GM18517 (cell line): Measurements from ENCODE around the gene IL17B.
"Not testable (repeated sequence)": the region's sequence is repeated elsewhere in the genome, so short reads cannot be mapped to it uniquely, and the experiment has no call there.

Experiments used
- ATAC-seq: cut with Tn5 transposase; IDR thresholded peaks from one replicate; pipeline ENCODE4 v1.9.1; 2021; ENCODE audit warnings: mild to moderate bottlenecking, moderate library complexity; ENCODE audit not compliant: unreplicated experiment

IL17B gene

GRCh38 chr5:149403923-149404745 is 25.0 kb upstream of the IL17B start:
- no peak for ATAC-seq

DNA sequence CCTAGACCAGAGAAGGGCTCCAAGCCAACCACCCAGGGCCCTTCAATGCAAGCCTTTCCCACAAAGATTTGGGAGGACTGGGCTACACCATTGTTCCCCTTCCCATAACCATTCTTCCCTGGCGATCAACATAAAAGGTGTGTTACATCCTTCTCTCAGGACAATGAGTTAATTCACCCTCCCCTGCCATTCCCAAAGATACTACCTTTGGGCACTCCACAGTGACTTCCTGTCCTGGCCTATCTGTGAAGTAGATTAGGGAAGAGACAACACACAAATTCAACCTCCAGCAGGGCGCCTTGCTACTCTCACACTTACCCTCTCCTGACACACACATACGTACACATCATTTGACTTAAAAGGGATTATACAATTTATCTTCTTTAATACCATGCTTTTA is 23.2 kb upstream of the IL17B start:
- ATAC-seq, result no peak

- ATAC-seq, result no peak
These were observed 22.0 kb upstream of the IL17B start for GRCh38 chr5:149401051-149401450.

- no peak for ATAC-seq
These were observed 21.2 kb upstream of the IL17B start for GRCh38 chr5:149400304-149400703.

DNA sequence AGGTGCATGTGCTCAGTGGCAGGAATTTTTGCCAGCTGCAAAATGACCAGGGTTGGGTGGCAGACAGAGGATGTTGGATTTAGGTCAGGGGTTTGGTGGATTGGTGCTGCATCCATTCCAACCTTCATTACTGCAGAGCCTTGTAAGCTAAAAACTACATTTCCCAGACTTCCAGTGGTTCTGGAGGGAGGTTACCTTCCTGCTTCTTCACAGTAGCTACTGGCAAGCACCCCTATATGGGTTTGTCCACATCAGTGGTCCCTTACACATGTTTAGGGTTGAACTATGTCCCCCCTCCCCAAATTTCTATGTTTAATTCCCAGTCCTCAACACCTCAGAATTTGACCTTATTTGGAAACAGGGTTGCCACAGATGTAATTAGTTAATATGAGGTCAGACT is 20.7 kb upstream of the IL17B start:
- no peak for ATAC-seq

DNA sequence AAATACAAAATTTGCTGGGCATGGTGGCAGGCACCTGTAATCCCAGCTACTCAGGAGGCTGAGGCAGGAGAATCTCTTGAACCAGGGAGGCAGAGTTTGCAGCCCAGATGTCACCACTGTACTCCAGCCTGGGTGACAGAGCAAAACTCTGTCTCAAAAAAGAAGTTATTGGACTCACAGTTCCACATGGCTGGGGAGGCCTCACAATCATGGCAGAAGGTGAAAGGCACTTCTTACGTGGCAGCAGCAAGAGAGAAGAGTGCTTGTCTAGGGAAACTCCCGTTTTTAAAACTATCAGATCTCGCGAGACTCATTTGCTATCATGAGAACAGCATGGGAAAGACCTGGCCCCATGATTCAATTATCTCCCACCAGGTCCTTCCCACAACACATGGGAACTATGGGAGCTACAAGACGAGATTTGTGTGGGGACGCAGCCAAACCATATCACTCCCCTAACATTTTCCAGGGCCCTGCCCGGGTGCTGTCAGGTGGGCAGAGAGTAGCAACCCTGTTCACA is 19.7 kb upstream of the IL17B start:
- ATAC-seq, result not testable (repeated sequence)

- ATAC-seq, result no peak
These were observed 18.4 kb upstream of the IL17B start for GRCh38 chr5:149397530-149397929.

GRCh38 chr5:149394996-149395395 is 15.9 kb upstream of the IL17B start:
- ATAC-seq, result not testable (repeated sequence)

- ATAC-seq, result no peak
These were observed 13.6 kb upstream of the IL17B start for GRCh38 chr5:149392718-149393117.

DNA sequence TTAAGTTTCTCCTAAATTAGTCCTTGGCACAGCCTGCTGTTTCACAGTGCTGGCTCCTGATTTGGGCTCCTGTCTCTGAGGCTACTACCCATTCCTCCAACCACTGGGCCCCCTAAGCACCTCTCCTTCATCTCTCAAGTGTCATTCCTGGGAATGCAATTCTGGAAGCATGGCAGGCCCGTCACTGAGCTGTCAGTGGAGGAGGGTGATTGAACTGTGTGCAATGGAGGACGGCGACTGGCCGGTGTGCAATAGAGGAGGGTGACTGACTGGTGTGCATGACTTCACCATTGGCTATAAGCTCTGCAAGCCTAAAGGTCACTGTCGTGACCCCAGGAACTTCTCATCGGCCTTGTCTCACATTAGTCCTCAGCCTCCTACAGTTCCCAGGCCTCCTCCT is 12.4 kb upstream of the IL17B start:
- no peak for ATAC-seq

DNA sequence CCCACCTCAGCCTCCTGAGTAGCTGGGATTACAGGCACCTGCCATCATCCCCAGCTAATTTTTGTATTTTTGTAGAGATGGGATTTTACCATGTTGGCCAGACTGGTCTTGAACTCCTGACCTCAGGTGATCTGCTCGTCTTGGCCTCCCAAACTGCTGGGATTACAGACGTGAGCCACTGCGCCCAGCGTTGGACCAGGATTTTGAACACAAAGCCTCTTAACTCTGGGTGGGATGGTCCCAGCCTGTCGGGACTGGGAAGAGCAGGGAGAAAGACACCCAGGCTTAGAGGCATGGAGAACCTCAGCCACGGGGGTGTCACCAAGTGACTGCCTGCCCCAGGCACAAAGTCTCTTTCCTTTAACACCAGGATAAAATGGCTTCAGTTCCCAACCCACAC is 12.0 kb upstream of the IL17B start:
- ATAC-seq, result not testable (repeated sequence)

DNA sequence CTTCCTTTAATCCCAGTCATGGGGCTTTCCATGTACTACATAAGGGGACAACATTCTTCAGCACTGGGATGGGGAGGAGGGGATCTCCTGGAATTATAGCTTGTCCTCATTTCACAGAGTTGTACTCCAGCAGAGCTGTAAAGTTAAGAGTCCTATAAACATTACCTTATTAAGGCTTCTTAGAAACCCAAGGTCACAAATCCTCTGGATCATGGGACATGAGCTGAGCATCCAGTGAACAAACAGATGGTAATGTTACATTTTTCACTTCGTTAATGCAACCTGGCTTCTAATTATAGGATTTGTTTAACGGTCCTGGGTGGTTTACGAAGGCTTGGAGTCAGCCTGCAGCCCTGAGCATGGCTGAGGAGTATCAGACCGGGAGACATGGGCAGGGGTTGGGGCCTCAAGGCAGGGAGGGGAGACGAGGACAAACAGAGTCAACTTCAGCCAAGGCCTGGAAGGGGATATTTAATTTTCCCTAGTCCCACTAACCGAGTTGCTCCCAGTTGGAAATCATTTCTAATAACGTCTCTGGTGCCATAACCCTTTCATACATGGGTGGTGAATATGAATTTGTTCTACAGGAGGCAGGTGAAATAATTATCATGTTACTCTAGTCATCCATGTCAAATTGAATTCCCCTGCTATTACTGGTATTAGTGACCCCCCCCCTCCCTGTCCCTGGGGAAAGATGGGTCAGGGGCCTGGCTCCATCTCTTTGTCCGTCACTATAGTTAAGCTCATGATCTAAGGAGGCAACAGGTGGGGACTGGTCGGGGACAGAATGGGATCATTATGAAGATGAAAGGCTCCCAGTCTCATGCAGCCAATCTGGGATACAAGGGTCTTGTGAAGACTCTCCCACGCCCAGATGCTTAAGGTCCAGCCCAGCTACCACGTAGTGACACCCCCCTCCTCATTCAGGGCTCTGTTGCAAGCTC is 10.7 kb upstream of the IL17B start:
- ATAC-seq, result no peak

- no peak for ATAC-seq
These were observed 9.6 kb upstream of the IL17B start for GRCh38 chr5:149388498-149389190.

DNA sequence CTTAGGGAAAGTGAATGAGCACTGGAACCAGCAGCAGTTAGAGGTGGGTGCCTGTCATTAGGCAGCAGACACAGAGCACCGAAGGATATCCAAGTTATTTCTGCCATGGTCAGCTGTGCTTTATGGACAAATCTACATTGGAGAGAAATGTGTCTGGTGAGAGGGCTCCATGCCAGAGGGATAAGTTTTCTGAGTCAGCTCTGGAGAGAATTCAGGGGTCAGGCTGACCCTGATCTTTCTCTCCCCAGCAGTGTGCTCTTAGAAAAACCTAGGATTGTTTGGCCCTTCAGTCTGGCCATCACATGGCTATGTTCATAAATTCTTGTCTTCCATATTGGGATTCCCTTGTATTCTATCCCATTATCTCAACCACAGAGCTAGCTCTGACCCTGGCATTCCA is 8.9 kb upstream of the IL17B start:
- ATAC-seq, result no peak

DNA sequence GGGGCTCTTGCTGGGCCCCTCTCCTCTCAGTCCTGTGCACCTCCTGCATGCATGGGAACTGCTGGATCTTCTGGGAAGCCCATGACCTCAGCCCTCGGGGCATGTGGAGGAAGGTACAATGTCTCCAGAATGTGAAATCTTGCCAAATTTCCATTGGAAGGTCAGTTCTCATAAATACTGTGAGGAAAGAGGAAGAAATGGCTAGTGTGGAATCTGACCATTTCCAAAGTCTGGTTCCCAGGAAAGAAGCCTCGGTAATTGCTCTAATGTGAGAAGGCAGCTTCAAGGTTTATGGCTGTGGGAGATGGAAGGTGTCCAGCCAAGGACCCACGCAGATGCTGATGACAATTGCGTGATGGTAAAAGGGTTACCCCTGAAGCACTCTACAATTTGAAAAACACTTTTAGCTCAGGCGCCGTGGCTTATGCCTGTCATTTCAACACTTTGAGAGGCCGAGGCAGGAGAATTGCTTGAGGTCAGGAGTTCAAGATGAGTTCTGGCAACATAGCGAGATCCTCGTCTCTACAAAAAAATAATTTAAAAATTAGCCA is 8.1 kb upstream of the IL17B start:
- no peak for ATAC-seq

DNA sequence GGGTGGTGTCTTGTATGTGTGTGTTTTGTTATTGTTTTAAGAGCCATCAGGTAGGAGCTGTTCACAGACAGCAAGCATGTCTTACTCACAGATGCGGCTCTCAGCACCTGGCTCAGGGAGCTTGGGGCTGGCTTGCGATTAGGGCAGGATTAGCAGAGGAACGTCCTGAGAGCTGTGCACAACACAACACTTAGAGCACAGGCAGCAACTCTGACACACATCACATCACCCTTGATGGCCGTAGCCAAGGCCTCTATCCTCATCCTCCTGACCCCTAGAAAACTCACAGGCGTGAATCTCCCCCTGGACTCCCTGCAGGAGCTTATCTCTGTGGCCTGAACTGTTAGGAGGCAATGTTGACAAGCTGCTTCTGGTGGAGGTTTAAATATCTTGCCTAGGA is 7.1 kb upstream of the IL17B start:
- ATAC-seq, result no peak

GRCh38 chr5:149383399-149383798 is 4.3 kb upstream of the IL17B start:
- no peak for ATAC-seq

DNA sequence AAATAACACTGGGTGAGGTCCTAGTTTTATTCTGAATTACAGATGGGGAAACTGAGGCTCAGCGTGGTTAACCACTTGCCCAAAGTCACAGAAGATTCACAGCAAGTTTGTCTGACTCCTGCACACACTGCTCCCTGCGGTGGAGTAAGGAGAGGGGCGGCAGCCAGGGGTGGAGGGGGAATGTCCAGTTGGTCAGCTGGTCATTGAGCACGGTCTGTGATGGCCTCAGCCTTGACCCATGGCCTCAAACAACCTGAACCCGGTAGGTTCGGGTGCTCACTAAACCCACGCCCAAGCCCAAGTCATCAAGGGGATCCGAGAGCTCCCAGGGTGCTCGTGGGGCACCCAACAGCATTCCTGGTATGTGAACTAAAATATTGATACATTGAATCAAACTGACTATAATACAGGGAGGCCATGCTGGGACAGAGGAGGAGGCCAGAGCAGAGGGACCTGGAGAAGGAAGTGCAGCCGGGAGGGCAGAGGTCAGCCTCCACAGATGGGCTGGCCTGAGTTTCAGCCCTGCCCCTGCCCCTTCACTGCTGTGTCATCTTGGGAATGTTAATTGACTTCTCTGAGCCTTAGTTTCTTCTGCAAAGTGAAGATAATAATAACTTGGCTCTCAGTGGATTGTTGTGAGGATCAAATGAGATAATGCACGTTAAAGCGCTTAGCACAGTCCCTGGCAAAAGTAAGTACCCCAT is 3.6 kb upstream of the IL17B start:
- ATAC-seq, result no peak

DNA sequence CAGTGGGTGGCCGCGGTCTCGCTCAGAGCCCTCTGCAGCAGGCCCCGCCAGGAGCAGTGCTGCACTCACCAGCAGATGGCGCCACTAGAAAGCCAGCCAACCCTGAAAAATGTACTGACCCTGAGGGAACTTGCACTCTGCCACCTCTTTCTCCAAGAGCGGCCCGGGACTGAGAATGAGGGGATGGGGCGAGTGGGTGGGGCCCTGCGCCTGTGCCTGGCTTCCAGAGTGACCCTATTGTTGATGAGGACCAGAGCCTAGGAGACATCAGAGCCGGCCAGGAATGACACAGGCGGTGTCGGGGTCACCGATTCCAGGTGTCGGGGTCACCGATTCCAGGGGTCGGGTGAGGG is 2.9 kb upstream of the IL17B start:
- peak; percentile 72 for ATAC-seq

DNA sequence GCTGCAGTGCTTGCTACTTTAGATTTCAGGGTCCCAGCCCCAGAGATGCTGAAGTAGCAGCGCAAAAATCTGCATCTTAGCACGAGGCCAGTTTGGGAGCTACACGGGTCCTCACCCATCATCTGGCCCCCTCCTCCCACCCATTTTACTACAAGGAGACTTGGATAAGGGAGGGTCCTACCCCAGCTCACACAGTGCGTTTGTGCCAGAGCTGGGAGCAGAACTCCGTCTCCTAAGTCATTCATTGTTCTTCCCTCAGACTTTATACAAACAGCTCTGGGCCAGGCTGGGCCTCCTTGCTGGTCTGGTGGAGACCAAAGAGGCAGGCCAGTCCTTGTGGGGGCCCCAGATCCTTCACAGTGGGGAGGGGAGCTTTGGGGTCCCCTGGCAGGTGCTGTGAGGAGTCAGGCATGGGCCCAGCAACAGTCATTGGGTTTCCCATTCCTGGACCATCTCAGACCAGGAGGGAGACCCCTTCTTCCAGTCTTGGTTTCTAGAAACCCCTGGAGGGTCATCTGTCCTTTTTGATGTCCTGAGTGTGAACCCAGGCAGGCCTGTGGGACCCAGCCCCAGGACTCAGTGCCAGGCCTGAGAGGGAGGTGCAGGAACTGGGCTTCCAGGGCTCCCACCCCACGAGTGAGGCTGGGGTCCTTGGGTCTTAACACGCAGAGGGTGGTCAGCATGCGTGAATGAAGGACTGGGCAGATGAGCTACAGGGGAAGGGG is 2.3 kb upstream of the IL17B start:
- no peak for ATAC-seq
